GM19043 (cell line): ENCODE measurements around the gene DGCR2.
"Not testable (repeated sequence)": the region's sequence is repeated elsewhere in the genome, so short reads cannot be mapped to it uniquely, and the experiment has no call there.

Experiments used
- ATAC-seq: cut with Tn5 transposase; IDR thresholded peaks from one replicate; pipeline ENCODE4 v1.9.1; 2021; ENCODE audit warnings: low read depth; ENCODE audit not compliant: unreplicated experiment

The DGCR2 gene

GRCh38 chr22:19062943-19063308 is 59.3 kb downstream of the DGCR2 start:
- no peak for ATAC-seq

- no peak for ATAC-seq
Measured at GRCh38 chr22:19062139-19062942, 59.9 kb downstream of the DGCR2 start.

- ATAC-seq, result no peak
Measured at GRCh38 chr22:19061471-19062138, 60.6 kb downstream of the DGCR2 start.

GRCh38 chr22:19060356-19061009 is 61.7 kb downstream of the DGCR2 start:
- ATAC-seq, result no peak

GRCh38 chr22:19059481-19060278 is 62.5 kb downstream of the DGCR2 start:
- no peak for ATAC-seq

- ATAC-seq, result no peak
Measured at GRCh38 chr22:19058713-19059451, 63.3 kb downstream of the DGCR2 start.

- no peak for ATAC-seq
Measured at GRCh38 chr22:19057999-19058491, 64.2 kb downstream of the DGCR2 start.

- no peak for ATAC-seq
Measured at GRCh38 chr22:19057539-19057938, 64.7 kb downstream of the DGCR2 start.

GRCh38 chr22:19056951-19057401 is 65.2 kb downstream of the DGCR2 start:
- no peak for ATAC-seq

- ATAC-seq, result no peak
Measured at GRCh38 chr22:19055801-19056200, 66.4 kb downstream of the DGCR2 start.

- no peak for ATAC-seq
Measured at GRCh38 chr22:19052941-19053541, 69.2 kb downstream of the DGCR2 start.

- ATAC-seq, result no peak
Measured at GRCh38 chr22:19051381-19052072, 70.7 kb downstream of the DGCR2 start.

GRCh38 chr22:19050847-19051246 is 71.4 kb downstream of the DGCR2 start:
- not testable (repeated sequence) for ATAC-seq

- no peak for ATAC-seq
Measured at GRCh38 chr22:19050117-19050516, 72.1 kb downstream of the DGCR2 start.

- no peak for ATAC-seq
Measured at GRCh38 chr22:19048531-19048930, 73.7 kb downstream of the DGCR2 start.

GRCh38 chr22:19047993-19048392 is 74.2 kb downstream of the DGCR2 start:
- no peak for ATAC-seq

GRCh38 chr22:19046719-19047609 is 75.2 kb downstream of the DGCR2 start:
- ATAC-seq, result no peak

- no peak for ATAC-seq
Measured at GRCh38 chr22:19046287-19046686, 75.9 kb downstream of the DGCR2 start.
